Measurements from ENCODE around the gene WWC2.

WWC2 gene

DNA sequence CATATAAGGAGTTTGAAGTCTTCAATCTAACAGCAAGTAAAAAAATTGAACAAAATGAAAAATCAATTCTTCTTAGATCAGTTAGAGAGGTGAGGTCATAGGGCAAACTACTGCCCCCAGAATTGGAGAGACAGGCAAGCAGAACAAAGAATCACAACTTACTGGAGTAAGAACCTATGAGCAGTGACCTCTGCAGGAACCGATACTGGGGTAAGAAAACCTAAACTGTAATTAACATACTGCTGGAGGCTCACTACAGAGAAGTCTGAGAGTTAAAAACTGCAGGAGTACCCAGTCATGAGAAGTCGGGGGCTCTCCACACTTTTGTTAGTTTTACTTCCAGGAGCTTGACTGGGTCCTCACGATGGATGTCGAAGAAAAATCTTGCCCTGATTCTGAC is 205.0 kb downstream of the WWC2 start:
- in situ Hi-C loops (cut with HindIII; ENCODE audit: low sequenced_read_pairs), result no loop called here
- no peak overlapping the region for H3K4me3 ChIP-seq (ENCODE audit: low read depth, low read length)

DNA sequence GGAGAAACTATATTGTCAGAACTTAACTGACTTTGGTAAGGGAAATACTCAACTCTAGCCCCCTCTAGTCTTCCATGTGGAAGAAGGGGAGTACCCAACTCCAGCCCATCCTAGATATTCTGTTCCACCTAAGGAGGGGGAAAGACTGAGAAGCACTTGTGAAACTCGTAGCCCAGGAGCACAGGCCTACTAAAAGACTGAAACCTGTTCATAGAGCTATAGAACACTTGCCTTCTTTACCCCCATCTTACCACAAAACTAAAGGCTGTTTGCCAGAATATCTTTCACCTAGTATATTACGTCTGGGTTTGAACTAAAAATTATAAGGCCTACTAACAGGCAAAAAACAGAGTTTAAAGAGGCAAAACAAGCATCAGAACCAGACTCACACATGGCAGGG is 205.5 kb downstream of the WWC2 start:
- TF ChIP-seq, protein P1, sequence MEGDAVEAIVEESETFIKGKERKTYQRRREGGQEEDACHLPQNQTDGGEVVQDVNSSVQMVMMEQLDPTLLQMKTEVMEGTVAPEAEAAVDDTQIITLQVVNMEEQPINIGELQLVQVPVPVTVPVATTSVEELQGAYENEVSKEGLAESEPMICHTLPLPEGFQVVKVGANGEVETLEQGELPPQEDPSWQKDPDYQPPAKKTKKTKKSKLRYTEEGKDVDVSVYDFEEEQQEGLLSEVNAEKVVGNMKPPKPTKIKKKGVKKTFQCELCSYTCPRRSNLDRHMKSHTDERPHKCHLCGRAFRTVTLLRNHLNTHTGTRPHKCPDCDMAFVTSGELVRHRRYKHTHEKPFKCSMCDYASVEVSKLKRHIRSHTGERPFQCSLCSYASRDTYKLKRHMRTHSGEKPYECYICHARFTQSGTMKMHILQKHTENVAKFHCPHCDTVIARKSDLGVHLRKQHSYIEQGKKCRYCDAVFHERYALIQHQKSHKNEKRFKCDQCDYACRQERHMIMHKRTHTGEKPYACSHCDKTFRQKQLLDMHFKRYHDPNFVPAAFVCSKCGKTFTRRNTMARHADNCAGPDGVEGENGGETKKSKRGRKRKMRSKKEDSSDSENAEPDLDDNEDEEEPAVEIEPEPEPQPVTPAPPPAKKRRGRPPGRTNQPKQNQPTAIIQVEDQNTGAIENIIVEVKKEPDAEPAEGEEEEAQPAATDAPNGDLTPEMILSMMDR (IDR thresholded peaks at IDR 0.05; ENCODE audit: low read depth, low read length), result no peak
- in situ Hi-C loops (cut with HindIII; ENCODE audit: low sequenced_read_pairs), result no loop called here
- H3K4me3 ChIP-seq (ENCODE audit: low read depth, low read length), result no peak overlapping the region
- DNase-seq (ENCODE audit: low read depth, low spot score), result no peak

More for the DNA sequence above, 205.0 kb downstream of the WWC2 start:
- DNase-seq (ENCODE audit: low read depth, low spot score), result no peak
- TF ChIP-seq, protein P1 (IDR thresholded peaks at IDR 0.05; ENCODE audit: low read depth, low read length), result no peak

DNA sequence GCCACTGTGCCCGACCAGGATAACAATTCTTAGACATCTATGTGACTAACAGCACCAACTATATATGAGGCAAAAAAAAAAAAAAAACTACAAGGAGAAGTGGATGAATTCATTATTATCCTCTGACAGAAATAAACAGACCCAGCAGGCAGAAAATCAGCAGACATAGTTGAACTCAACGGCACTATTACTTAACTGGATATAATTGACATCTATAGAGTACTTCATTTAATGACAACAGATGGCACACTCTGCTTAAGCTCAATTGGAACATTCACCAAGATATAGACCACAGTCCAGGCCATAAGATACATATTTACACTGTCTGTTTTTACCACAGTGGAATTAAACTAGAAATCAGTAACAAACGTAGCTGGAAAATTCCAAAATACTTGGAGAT is 207.8 kb downstream of the WWC2 start:
- DNase-seq (ENCODE audit: low read depth, low spot score), result no peak
- in situ Hi-C loops (cut with HindIII; ENCODE audit: low sequenced_read_pairs), result no loop called here
- no peak overlapping the region for H3K4me3 ChIP-seq (ENCODE audit: low read depth, low read length)
- TF ChIP-seq, protein P1 (IDR thresholded peaks at IDR 0.05; ENCODE audit: low read depth, low read length), result no peak

DNA sequence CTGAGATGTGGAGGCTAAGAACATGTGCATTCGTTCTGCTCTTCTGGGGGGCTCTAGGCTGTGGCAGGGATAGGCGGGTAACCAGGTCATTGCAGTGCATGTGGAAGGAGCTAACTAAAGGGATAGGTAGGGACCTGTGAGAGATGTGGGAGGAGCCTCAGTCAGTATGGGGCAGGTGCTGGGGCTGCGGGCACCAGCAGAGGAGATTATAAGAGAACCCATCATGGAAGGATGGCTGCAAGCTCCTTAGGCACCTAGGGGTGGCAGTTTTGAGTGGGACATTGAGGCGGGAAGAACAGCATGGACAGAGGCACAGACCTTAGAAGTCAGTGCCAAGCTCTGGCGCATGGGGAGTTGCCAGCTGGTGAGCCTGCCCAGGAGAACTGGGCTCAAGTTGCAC is 213.8 kb downstream of the WWC2 start:
- H3K4me3 ChIP-seq (ENCODE audit: low read depth, low read length), result no peak overlapping the region
- in situ Hi-C loops (cut with HindIII; ENCODE audit: low sequenced_read_pairs), result no loop called here
- TF ChIP-seq, protein P1 (IDR thresholded peaks at IDR 0.05; ENCODE audit: low read depth, low read length), result no peak
- DNase-seq (ENCODE audit: low read depth, low spot score), result no peak

DNA sequence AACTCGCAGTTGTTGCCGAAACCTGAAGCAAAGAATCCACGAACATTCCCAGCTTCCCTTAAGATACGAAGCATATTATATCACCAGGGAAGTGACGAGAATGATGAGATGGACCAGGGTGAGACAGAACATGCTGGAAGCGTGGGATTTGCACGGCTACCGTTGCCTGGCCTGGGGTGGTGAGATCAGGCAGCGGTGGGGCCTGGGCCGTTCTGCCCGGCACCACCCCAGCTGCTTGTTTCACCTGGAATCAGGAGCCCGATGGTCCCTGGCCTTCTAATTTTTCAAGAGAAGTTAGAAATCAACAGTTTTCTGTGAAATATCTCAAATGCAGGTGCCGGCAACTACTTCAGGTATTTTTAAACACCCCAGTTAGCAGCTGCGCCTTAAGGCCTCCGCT is 215.3 kb downstream of the WWC2 start:
- no peak overlapping the region for H3K4me3 ChIP-seq (ENCODE audit: low read depth, low read length)
- in situ Hi-C loops (cut with HindIII; ENCODE audit: low sequenced_read_pairs), result no loop called here
- TF ChIP-seq, protein P1 (IDR thresholded peaks at IDR 0.05; ENCODE audit: low read depth, low read length), result no peak
- no peak for DNase-seq (ENCODE audit: low read depth, low spot score)

DNA sequence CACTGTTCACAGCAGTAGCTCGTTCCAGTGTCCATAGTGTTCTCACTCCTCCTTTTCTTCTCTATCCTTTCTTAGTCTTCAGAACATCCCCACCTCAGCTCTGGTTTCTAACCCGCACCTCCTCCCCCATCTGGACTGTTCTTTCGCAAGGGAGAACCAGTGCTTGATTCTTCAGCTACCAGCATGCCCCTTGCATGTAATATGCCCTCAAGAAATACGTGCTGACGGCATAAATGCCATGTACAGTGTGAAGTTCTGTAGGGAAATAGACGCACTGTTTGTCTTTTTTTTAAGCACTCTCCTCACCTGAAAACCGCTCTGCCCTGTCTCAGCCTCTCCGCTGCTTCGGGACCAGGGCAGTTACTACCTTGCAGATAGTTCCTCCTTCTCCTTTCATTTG is 215.7 kb downstream of the WWC2 start:
- TF ChIP-seq, protein P1 (IDR thresholded peaks at IDR 0.05; ENCODE audit: low read depth, low read length), result no peak
- DNase-seq (ENCODE audit: low read depth, low spot score), result no peak
- H3K4me3 ChIP-seq (ENCODE audit: low read depth, low read length), result no peak overlapping the region
- in situ Hi-C loops (cut with HindIII; ENCODE audit: low sequenced_read_pairs), result no loop called here

DNA sequence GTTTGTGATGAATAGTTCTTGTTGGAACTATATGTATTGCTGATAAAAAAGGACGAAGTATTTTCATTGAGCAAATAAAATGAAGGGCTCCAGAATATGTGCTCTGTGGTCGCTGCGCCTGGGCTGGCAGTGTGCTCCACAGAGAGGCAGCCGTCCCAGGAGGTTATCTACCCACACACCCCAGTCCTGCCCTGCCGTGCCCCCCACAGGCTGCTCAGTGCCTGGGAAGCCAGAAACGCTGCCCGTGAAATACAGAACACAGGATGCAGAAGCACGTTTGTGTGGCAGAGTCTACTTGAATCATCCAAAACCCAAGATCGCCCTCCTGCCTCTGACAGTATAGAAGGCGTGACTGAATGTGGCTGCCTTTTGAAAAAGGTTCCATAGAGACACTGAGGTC is 219.6 kb downstream of the WWC2 start:
- no peak for DNase-seq (ENCODE audit: low read depth, low spot score)
- no peak overlapping the region for H3K4me3 ChIP-seq (ENCODE audit: low read depth, low read length)
- in situ Hi-C loops (cut with HindIII; ENCODE audit: low sequenced_read_pairs), result no loop called here
- TF ChIP-seq, protein P1 (IDR thresholded peaks at IDR 0.05; ENCODE audit: low read depth, low read length), result no peak
